DOHH2 (cell line): Measurements from ENCODE around the gene CDH24.

ENCODE experiments used
- H3F3A ChIP-seq: fragments of 200-600 bp; sonication (generic), shearing (Covaris generic); 2 replicates; pipeline ENCODE4 v1.6.0; 2016; ENCODE audit warnings: antibody characterized with exemption, mild to moderate bottlenecking; ENCODE audit not compliant: control insufficient read depth, insufficient read depth
- H3K27ac ChIP-seq: fragments of 200-600 bp; sonication (generic); 2 replicates; pipeline ENCODE4 v1.5.1; 2014; ENCODE audit warnings: low read depth, mild to moderate bottlenecking, low read length, moderate library complexity
- H3K27me3 ChIP-seq: fragments of 200-600 bp; sonication (generic); 2 replicates; pipeline ENCODE4 v1.6.1; 2014; ENCODE audit warnings: mild to moderate bottlenecking, low read length, mixed read lengths; ENCODE audit not compliant: control insufficient read depth
- H3K36me3 ChIP-seq: fragments of 200-600 bp; sonication (generic); 2 replicates; pipeline ENCODE4 v1.6.1; 2014; ENCODE audit warnings: mild to moderate bottlenecking, low read length, moderate library complexity, mixed read lengths; ENCODE audit not compliant: control insufficient read depth
- H3K4me1 ChIP-seq: fragments of 200-600 bp; sonication (generic); 2 replicates; pipeline ENCODE4 v1.6.1; 2014; ENCODE audit warnings: mild to moderate bottlenecking, low read length, mixed read lengths; ENCODE audit not compliant: control insufficient read depth
- H3K4me2 ChIP-seq: fragments of 200-600 bp; sonication (generic); 2 replicates; pipeline ENCODE4 v1.6.0; 2014; ENCODE audit warnings: mild to moderate bottlenecking, low read length, moderate library complexity
- H3K4me3 ChIP-seq: fragments of 200-600 bp; sonication (generic); 2 replicates; pipeline ENCODE4 v1.5.1; 2014; ENCODE audit warnings: mild to moderate bottlenecking, low read length, mixed read lengths
- H3K79me2 ChIP-seq: fragments of 200-600 bp; sonication (generic); 2 replicates; pipeline ENCODE4 v1.6.1; 2014; ENCODE audit warnings: mild to moderate bottlenecking, low read length, mixed read lengths; ENCODE audit not compliant: control insufficient read depth
- H3K9me2 ChIP-seq: fragments of 200-600 bp; sonication (generic); replicated peaks from 2 replicates; pipeline ENCODE4 v1.6.1; 2014; ENCODE audit warnings: mild to moderate bottlenecking, low read length, mixed read lengths; ENCODE audit not compliant: control insufficient read depth
- H3K9me3 ChIP-seq: fragments of 200-600 bp; sonication (generic); 2 replicates; pipeline ENCODE4 v1.6.1; 2014; ENCODE audit warnings: antibody characterized with exemption, low read length, mixed read lengths; ENCODE audit not compliant: control insufficient read depth, insufficient read depth
- H4K20me1 ChIP-seq: fragments of 200-600 bp; sonication (generic); 2 replicates; pipeline ENCODE4 v1.6.0; 2014; ENCODE audit warnings: low read depth, mild to moderate bottlenecking, antibody characterized with exemption, low read length, moderate library complexity; ENCODE audit not compliant: control insufficient read depth, insufficient read depth
- EZH2phosphoT487 ChIP-seq: fragments of 200-600 bp; sonication (generic); IDR thresholded peaks from 2 replicates; pipeline ENCODE4 v1.6.1; 2017; ENCODE audit warnings: borderline replicate concordance, mild to moderate bottlenecking, antibody characterized with exemption, low read length, moderate library complexity, mixed read lengths
- TF ChIP-seq, protein P1 (sequence below): fragments of 200-600 bp; sonication (generic); IDR thresholded peaks from one replicate; pipeline ENCODE4 v1.5.1; 2014; ENCODE audit warnings: antibody characterized with exemption, mild to moderate bottlenecking, low read depth, low read length; ENCODE audit not compliant: poor library complexity, severe bottlenecking

CDH24 gene

DNA sequence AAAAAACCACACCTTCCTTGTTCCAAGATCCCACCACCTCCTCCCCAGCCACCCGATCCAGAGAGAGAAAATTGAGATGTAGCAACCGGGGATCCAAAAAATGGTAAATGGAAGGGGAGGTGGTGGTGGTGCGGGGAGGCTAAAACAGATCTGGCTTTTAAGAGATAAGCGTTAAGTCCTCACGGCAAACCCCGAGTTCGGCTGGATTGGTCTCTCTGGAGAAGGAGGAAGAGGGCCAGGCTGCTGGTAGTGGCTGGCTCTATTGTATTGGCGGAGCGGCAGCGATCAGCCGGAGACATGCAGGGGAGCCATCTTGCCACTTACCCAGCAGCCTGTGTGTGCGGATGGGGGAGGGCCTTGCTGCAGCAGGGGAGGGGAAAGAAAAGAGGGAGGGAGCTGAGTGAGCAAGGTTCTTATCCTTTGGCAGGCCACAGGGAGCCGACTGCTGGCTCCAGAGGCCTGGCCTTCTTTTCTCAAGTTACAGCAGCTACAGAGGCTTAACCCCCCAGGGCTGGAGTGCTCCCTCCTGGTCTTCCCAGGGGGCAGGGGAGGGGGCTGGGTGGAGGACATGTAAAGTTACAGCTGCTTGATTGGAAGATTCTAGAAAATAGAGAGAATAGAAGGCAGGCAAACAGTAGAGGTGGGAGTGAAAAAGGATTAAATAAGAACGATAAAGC lies 14.1 kb upstream of the CDH24 start:
- Histone ChIP-seq H3K9me2 (no peaks in the 10 kb centered on the region), H3K4me2 (peak overlapping the region; percentile 98), H3K36me3 (peaks cover 81% of the 10 kb centered on the region), H3K27me3 (no peaks in the 10 kb centered on the region), H3K79me2 (peaks cover 58% of the 10 kb centered on the region), H3K27ac (peak overlapping the region; percentile 46), H3K9me3 (no peaks in the 10 kb centered on the region), H4K20me1 (peaks cover 18% of the 10 kb centered on the region), H3F3A (peaks cover 13% of the 10 kb centered on the region), H3K4me3 (peak overlapping the region; percentile 79), H3K4me1 (peaks cover 33% of the 10 kb centered on the region)
- TF ChIP-seq EZH2phosphoT487: no peak
- TF ChIP-seq, protein P1, sequence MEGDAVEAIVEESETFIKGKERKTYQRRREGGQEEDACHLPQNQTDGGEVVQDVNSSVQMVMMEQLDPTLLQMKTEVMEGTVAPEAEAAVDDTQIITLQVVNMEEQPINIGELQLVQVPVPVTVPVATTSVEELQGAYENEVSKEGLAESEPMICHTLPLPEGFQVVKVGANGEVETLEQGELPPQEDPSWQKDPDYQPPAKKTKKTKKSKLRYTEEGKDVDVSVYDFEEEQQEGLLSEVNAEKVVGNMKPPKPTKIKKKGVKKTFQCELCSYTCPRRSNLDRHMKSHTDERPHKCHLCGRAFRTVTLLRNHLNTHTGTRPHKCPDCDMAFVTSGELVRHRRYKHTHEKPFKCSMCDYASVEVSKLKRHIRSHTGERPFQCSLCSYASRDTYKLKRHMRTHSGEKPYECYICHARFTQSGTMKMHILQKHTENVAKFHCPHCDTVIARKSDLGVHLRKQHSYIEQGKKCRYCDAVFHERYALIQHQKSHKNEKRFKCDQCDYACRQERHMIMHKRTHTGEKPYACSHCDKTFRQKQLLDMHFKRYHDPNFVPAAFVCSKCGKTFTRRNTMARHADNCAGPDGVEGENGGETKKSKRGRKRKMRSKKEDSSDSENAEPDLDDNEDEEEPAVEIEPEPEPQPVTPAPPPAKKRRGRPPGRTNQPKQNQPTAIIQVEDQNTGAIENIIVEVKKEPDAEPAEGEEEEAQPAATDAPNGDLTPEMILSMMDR: no peak

DNA sequence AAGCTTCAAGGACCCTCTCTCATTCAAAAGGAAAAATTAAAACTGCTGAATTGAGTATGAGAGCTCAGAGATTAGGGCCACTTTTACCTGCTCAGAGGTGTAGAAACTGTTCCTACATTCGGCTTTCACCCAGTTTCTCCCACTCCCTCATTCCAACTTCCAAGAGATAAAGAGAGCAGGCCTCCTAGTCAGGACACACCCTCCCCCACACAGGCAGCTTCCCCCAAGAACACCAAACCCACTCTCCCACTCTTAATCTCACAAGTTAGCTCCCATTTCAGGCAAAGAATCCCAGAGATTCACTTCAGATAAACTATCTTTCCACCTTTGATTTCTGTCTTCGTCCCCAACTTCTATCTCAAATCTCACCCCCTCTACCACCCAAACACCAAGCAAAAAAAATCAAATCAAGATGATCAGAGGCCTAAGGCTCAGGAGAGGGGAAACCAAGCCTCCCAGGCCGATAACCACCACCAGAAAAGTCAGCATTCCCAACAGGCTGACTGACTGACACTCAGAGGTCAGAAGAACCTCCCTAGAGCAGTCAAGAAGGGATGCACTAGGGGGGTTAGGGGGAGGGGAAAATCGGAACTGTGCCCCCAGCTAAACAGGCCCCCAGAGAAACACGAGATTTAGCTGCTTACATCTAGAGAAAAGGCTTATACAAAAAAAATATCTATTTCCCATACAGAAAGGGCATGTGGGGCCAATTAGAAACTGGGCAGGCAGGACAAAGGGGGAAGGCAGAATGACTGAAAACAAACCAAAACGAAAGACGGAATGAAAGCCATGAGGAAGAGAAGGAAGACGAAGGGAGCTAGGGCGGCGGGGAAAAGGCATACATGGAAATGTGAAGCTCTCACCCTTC lies 13.2 kb upstream of the CDH24 start:
- peak overlapping the region; percentile 98 for H3K4me2 ChIP-seq
- peaks cover 33% of the 10 kb centered on the region for H3K4me1 ChIP-seq
- peaks cover 81% of the 10 kb centered on the region for H3K36me3 ChIP-seq

DNA sequence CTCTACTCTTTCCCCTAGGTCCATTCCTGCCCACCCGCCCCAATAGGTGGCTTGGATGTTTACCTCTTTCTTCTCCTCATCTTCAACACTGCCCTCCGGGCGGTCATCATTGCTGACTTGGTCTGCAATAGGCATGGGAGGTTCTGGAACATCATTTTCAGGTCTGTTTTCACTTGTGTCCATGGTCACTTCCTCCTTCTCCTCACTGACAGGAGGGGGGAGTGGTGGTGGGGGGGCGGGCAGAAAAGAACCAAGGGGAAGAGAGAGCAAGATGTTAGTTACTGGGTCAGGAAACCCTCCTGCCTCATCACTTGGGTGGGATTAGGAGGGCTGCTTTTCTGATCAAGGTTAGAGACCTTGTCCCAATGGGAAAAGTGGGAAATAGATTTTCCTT lies 12.1 kb upstream of the CDH24 start:
- 0 out of 2 replicates have a peak overlapping the region, but pooled peaks have one; percentile 2 for H3K27ac ChIP-seq
- peaks cover 24% of the 10 kb centered on the region for H4K20me1 ChIP-seq
- H3K79me2 ChIP-seq: peaks cover 67% of the 10 kb centered on the region
- TF ChIP-seq EZH2phosphoT487: no peak
- TF ChIP-seq, protein P1: no peak
- H3K9me2 ChIP-seq: no peaks in the 10 kb centered on the region
- H3K4me2 ChIP-seq: peak overlapping the region; percentile 64
- H3K27me3 ChIP-seq: no peaks in the 10 kb centered on the region
- H3F3A ChIP-seq: peaks cover 16% of the 10 kb centered on the region
- H3K9me3 ChIP-seq: no peaks in the 10 kb centered on the region
- peaks cover 33% of the 10 kb centered on the region for H3K4me1 ChIP-seq
- H3K36me3 ChIP-seq: peaks cover 81% of the 10 kb centered on the region
- H3K4me3 ChIP-seq: peak overlapping the region; percentile 46

More for the DNA sequence above, 13.2 kb upstream of the CDH24 start:
- peak overlapping the region; percentile 46 for H3K27ac ChIP-seq
- H4K20me1 ChIP-seq: peaks cover 24% of the 10 kb centered on the region
- peaks cover 64% of the 10 kb centered on the region for H3K79me2 ChIP-seq
- no peaks in the 10 kb centered on the region for H3K9me3 ChIP-seq
- no peak for TF ChIP-seq EZH2phosphoT487
- TF ChIP-seq, protein P1: no peak
- no peaks in the 10 kb centered on the region for H3K27me3 ChIP-seq
- H3K9me2 ChIP-seq: no peaks in the 10 kb centered on the region
- H3F3A ChIP-seq: peaks cover 13% of the 10 kb centered on the region
- H3K4me3 ChIP-seq: peak overlapping the region; percentile 79
